ENCODE data around the gene VPS37D. TPM values are rescaled to one million over a fixed set of nuclear protein-coding genes. Genes with fewer than 3 reads are reported as not detected.

Gene VPS37D
- total and polyA plus RNA-seq, 2 experiments from 2014 or later = 2.2 to 7.0 TPM

- H3K4me1 Mint-ChIP-seq = peaks cover 22% of the 10 kb centered on the region
- peaks cover 16% of the 10 kb centered on the region for H3K36me3 ChIP-seq (ENCODE audit: insufficient read depth)
- H3K9me3 Mint-ChIP-seq = no peaks in the 10 kb centered on the region; the same call in 2 of the 3 replicates
- ATAC-seq (no peak), DNase-seq (ENCODE audit: low spot score) (no peak)
- H3K27ac Mint-ChIP-seq = no peak overlapping the region
- no peak overlapping the region for H3K4me3 ChIP-seq
- no peaks in the 10 kb centered on the region for H3K27me3 ChIP-seq (ENCODE audit: insufficient read depth)
- H3K79me2 ChIP-seq (replicated peaks; ENCODE audit: insufficient read depth) = no peaks in the 10 kb centered on the region
- H3K27ac ChIP-seq (ENCODE audit: low read depth) = no peak overlapping the region
- no peak overlapping the region for H3K4me3 Mint-ChIP-seq
- TF ChIP-seq ZNF331 (CRISPR knock-in tag; IDR thresholded peaks at IDR 0.05; ENCODE audit: low read depth) = no peak
- TF ChIP-seq CREB1 (CRISPR knock-in tag; IDR thresholded peaks at IDR 0.05; ENCODE audit: low read depth) = no peak
- no peak for TF ChIP-seq REST (IDR thresholded peaks at IDR 0.05; ENCODE audit: unreplicated experiment)
- no peak for TF ChIP-seq STAT1 (IDR thresholded peaks at IDR 0.05; ENCODE audit: unreplicated experiment)
- no peak for TF ChIP-seq JUNB (IDR thresholded peaks at IDR 0.05; ENCODE audit: unreplicated experiment)
- no peak for TF ChIP-seq EZH2phosphoT487 (IDR thresholded peaks at IDR 0.05; ENCODE audit: unreplicated experiment)
- TF ChIP-seq POLR2AphosphoS5 (IDR thresholded peaks at IDR 0.05; ENCODE audit: low read depth) = no peak
- no peak for TF ChIP-seq ZNF462 (CRISPR knock-in tag; IDR thresholded peaks at IDR 0.05)
- no peak for TF ChIP-seq ZNF114 (CRISPR knock-in tag; IDR thresholded peaks at IDR 0.05)
- TF ChIP-seq EZH2 (IDR thresholded peaks at IDR 0.05; ENCODE audit: low read depth, unreplicated experiment) = no peak
- no peak for TF ChIP-seq ETS1 (IDR thresholded peaks at IDR 0.05)
- TF ChIP-seq CTCF (conservative IDR thresholded peaks at IDR 0.05; ENCODE audit: low read depth in 2 of 2) = no peak
- TF ChIP-seq NANOG (IDR thresholded peaks at IDR 0.05; ENCODE audit: borderline replicate concordance) = no peak
- peaks cover 7% of the 10 kb centered on the region for H3K4me1 ChIP-seq (ENCODE audit: insufficient read depth)
- H3K36me3 Mint-ChIP-seq (ENCODE audit: low read depth) = peaks cover 53% of the 10 kb centered on the region
- H4K20me1 ChIP-seq (replicated peaks; ENCODE audit: insufficient read depth) = peaks cover 8% of the 10 kb centered on the region
- no peak overlapping the region for H2AFZ ChIP-seq
- H3F3A ChIP-seq (replicated peaks; ENCODE audit: low read depth) = 0 out of 2 replicates have a peak, but pooled peaks cover 8% of the 10 kb centered on the region
- H3K27me3 Mint-ChIP-seq (ENCODE audit: insufficient read depth, low read depth, poor library complexity) = peaks cover 18% of the 10 kb centered on the region
- no peak overlapping the region for H3K4me2 ChIP-seq
- no peaks in the 10 kb centered on the region for H3K9me2 ChIP-seq (ENCODE audit: insufficient read depth)
Measured at GRCh38 chr7:73699370-73700068, 31.9 kb downstream of the VPS37D start.

Data from GM23338 (cell line).